HEK293T (cell line): ENCODE measurements around the gene EPB41L2.

Experiments used
- CTCF ChIA-PET: fragments of 350-600 bp; formaldehyde crosslinking; extraction: SDS; loops from one replicate; lab custom pipeline; 2021; ENCODE audit warnings: antibody characterized with exemption, inconsistent platforms; lab: Yijun Ruan, JAX
- POLR2A ChIA-PET: fragments of 350-600 bp; formaldehyde crosslinking; extraction: SDS; loops from one replicate; lab custom pipeline; 2020; ENCODE audit warnings: antibody characterized with exemption, inconsistent platforms; lab: Yijun Ruan, JAX
- DNase-seq: peaks from one replicate; pipeline ENCODE4 v3.0.0; 2012; ENCODE audit warnings: mixed read lengths; ENCODE audit errors: extremely low spot score
- ARNT ChIP-seq: fragments of 450-650 bp; IDR thresholded peaks from 2 replicates; pipeline ENCODE4 v1.6.1; 2017; ENCODE audit warnings: mild to moderate bottlenecking
- BHLHE40 ChIP-seq: fragments of 450-650 bp; IDR thresholded peaks from 2 replicates; pipeline ENCODE4 v1.6.1; 2016; ENCODE audit warnings: mild to moderate bottlenecking, moderate library complexity, borderline replicate concordance
- CTBP1 ChIP-seq: fragments of 450-650 bp; IDR thresholded peaks from 2 replicates; pipeline ENCODE4 v1.6.1; 2016; ENCODE audit warnings: borderline replicate concordance
- ELF4 ChIP-seq: fragments of 450-650 bp; IDR thresholded peaks from 2 replicates; pipeline ENCODE4 v1.6.1; 2017; ENCODE audit warnings: antibody characterized with exemption
- FOXA1 ChIP-seq: fragments of 450-650 bp; IDR thresholded peaks from 2 replicates; pipeline ENCODE4 v1.6.1; 2016; ENCODE audit warnings: mild to moderate bottlenecking
- FOXK2 ChIP-seq: fragments of 450-650 bp; IDR thresholded peaks from 2 replicates; pipeline ENCODE4 v1.6.1; 2016; ENCODE audit warnings: mild to moderate bottlenecking
- FOXM1 ChIP-seq: fragments of 450-650 bp; IDR thresholded peaks from 2 replicates; pipeline ENCODE4 v1.6.1; 2017; ENCODE audit warnings: mild to moderate bottlenecking, borderline replicate concordance
- HDGF ChIP-seq: fragments of 450-650 bp; IDR thresholded peaks from 2 replicates; pipeline ENCODE4 v1.6.1; 2017; ENCODE audit warnings: antibody characterized with exemption, borderline replicate concordance
- L3MBTL2 ChIP-seq: fragments of 450-650 bp; conservative IDR thresholded peaks from 2 replicates; pipeline ENCODE4 v1.6.1; 2016; ENCODE audit warnings: mild to moderate bottlenecking
- LEF1 ChIP-seq: fragments of 450-650 bp; IDR thresholded peaks from 2 replicates; pipeline ENCODE4 v1.6.1; 2017; ENCODE audit warnings: mild to moderate bottlenecking, borderline replicate concordance
- NFRKB ChIP-seq: fragments of 450-650 bp; IDR thresholded peaks from 2 replicates; pipeline ENCODE4 v1.6.1; 2016; ENCODE audit warnings: mild to moderate bottlenecking, moderate library complexity
- SP1 ChIP-seq: fragments of 450-650 bp; IDR thresholded peaks from 2 replicates; pipeline ENCODE4 v1.6.1; 2017
- SUZ12 ChIP-seq: fragments of 450-650 bp; IDR thresholded peaks from 2 replicates; pipeline ENCODE4 v1.6.1; 2016; ENCODE audit warnings: mild to moderate bottlenecking
- TARDBP ChIP-seq: fragments of 450-650 bp; IDR thresholded peaks from 2 replicates; pipeline ENCODE4 v1.6.1; 2016
- ZNF384 ChIP-seq: fragments of 450-650 bp; IDR thresholded peaks from 2 replicates; pipeline ENCODE4 v1.6.1; 2016
- TF ChIP-seq, protein P1 (sequence below): fragments of 450-650 bp; IDR thresholded peaks from 2 replicates; pipeline ENCODE4 v1.6.1; 2016

EPB41L2 gene

DNA sequence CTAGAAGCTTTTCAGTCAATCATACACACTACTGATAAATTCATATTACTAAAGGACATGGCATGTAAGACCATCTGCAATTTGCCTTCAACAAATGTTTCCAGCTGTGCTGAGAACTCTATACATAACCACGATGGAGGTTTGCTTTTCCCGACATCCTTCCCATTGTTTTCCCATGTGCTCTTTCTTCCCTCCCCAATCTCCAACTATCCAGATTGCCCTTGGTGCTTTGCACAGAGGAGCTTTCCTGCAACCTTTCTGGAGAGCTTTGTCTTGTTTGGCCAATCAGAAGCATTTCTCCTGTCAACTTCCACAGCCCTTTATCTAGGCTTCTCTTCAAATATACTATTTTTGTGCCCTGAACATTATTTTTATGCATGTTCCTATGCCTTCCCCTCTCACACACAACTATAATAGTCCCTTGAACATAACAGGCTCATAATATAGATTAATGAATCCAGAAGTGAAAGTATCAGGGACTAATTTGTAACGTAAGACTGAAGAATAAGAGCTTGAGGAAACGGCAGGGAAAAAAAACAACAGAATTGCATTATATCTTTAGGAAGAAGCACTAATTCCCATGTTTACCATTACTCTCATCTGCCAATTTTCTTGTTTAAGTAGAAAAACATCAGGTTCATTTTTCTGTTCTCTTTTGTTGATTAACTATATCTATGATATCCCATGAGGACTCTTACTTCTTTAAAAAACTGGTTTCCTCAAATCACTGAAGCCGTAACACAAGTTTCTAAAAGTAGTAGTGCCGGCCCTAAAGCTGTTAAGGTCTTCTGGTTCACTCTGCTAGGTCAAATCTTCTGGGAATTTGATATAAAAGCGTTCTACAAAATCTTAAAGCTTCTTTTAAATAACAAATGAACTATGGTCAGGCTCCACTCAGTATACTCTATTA, 215.8 kb downstream of the EPB41L2 start:
- ChIA-PET CTCF (no interaction called here), POLR2A (interaction anchor here (0.6 kb wide), 1 partner anchor 523 kb away, joined by 3 read pairs; no protein-coding TSS in a partner anchor)
- DNase-seq = no peak
- TF ChIP-seq FOXA1 (no peak), BHLHE40 (no peak), NFRKB (no peak), SP1 (no peak), HDGF (no peak), TARDBP (no peak), FOXM1 (no peak), CTBP1 (no peak), ARNT (no peak), LEF1 (no peak), FOXK2 (no peak), ELF4 (no peak), ZNF384 (no peak), SUZ12 (no peak)
- TF ChIP-seq, protein P1, sequence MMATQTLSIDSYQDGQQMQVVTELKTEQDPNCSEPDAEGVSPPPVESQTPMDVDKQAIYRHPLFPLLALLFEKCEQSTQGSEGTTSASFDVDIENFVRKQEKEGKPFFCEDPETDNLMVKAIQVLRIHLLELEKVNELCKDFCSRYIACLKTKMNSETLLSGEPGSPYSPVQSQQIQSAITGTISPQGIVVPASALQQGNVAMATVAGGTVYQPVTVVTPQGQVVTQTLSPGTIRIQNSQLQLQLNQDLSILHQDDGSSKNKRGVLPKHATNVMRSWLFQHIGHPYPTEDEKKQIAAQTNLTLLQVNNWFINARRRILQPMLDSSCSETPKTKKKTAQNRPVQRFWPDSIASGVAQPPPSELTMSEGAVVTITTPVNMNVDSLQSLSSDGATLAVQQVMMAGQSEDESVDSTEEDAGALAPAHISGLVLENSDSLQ = no peak

DNA sequence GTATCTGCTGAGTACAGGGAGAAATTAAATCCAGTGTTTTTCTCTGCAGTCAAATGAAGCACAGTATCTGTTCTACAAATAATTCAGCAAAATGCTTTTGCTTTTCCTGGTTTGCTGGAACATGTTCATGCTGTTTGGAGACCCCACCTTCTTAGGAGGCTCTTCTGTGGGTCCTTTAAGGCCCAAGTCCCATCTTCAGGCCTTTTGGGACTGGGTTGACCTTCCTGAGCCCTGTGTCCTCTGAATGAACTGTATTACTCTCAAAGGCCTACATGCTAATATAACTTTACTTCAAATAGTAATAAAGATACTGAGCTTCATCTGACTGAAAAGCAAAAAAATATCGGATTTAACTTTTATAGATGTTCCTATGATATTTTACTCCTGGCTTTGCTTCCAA, 216.5 kb downstream of the EPB41L2 start:
- CTCF ChIA-PET = no interaction called here
- TF ChIP-seq FOXM1 = no peak
- TF ChIP-seq ZNF384 = no peak
- TF ChIP-seq SUZ12 = no peak
- TF ChIP-seq, protein P1 = no peak
- no peak for TF ChIP-seq NFRKB
- TF ChIP-seq FOXK2 = no peak
- TF ChIP-seq SP1 = no peak
- TF ChIP-seq BHLHE40 = no peak
- TF ChIP-seq LEF1 = no peak
- no peak for TF ChIP-seq TARDBP
- TF ChIP-seq ELF4 = no peak
- TF ChIP-seq L3MBTL2 = no peak
- no peak for TF ChIP-seq FOXA1
- no peak for TF ChIP-seq HDGF
- TF ChIP-seq ARNT = no peak
- TF ChIP-seq CTBP1 = no peak
- POLR2A ChIA-PET = interaction anchor here (0.6 kb wide), 1 partner anchor 522 kb away, joined by 3 read pairs; no protein-coding TSS in a partner anchor
- DNase-seq = no peak

DNA sequence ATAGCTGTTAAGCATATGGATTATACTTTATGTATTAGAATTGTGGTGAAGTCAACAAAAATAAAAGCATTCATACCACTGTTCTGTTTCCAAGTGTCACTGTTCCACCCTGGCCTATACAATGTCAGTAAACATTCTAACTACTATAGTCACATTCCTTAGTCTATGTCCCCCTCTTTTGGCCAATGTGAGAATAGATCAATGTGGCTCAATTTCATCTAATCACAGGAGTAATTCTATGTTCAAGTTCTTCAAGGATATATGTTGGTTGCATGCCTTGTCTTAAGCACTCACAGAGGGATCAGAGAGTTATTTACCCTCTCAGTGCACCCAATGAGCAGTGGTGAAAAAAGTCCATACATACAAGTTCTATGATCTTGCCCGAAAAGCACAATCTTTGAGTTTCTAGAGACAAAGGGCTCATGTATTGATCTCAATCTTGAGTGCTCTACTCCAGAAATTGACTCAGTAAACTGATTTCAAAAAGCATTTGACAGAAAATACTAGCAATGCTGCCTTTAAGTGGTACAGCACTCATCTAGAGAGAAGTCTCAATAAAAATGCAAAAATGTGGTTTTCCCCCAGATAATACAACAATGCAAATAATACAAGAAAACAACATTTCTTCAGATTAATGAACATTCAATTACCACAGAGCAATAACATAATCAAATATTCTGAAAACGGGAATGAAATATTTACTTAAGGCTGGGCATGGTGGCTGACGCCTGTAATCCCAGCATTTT, 219.3 kb downstream of the EPB41L2 start:
- peak; percentile 42 for DNase-seq
- ChIA-PET CTCF (no interaction called here), POLR2A (no interaction called here)

DNA sequence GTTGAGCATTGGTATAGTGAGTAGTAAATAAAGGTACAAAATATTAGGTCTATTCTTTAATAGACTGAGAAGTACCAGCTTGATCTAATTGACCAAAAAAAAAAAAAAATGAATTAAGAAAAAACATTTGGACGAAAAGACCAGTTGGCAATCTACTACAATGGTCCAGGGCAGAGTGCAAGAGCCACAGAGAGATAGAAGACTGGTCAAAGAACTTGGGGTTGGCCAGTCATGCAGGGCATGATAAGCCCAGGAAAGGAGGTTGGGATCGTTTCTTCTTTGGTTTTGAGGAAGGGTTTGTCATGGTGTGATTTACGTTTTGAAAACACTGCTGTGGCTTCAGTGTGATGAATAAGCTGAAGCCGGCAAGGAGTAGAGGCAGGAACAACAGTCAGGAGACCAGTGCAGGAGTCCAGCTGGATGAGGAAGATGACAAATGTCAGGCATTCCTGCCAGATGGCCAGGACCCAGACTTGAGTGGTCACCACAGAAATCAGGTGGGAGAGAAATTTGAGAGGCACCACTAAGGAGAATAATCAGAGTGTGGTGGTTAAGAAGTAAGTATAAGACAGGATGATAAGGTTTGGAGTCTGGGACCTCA, 221.8 kb downstream of the EPB41L2 start:
- TF ChIP-seq L3MBTL2 (no peak), SP1 (no peak), CTBP1 (no peak), SUZ12 (no peak), ELF4 (no peak), FOXA1 (no peak), NFRKB (no peak), FOXM1 (no peak), TARDBP (no peak), ZNF384 (no peak)
- TF ChIP-seq, protein P1 = no peak
- ChIA-PET POLR2A (no interaction called here), CTCF (no interaction called here)
- DNase-seq = no peak

More for the DNA sequence above, 219.3 kb downstream of the EPB41L2 start:
- TF ChIP-seq SUZ12 (no peak), L3MBTL2 (no peak), ELF4 (no peak), CTBP1 (no peak), FOXA1 (no peak), NFRKB (no peak), SP1 (no peak), HDGF (no peak), LEF1 (no peak), TARDBP (no peak), FOXK2 (no peak), FOXM1 (no peak), ARNT (no peak), ZNF384 (no peak), BHLHE40 (no peak)
- TF ChIP-seq, protein P1 = no peak

DNA sequence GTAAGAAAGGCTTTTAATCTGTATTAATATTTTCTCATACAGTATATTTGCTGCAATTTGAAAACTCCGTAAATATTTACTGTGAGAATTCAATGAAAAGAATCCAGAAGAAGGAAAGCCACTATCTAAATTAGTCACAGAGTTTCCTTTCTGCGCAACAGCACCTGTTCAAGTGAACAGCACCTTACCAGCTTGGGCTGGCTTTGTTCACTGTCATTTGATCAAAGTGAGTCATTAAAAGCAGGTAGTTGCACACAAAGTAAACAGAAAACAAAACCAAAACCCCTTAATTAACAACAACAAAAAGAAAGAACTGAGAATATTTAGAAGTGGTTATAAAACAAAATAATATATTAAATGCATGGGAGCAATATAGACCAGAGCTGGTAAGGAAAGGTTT, 223.0 kb downstream of the EPB41L2 start:
- POLR2A ChIA-PET = no interaction called here

More for the DNA sequence above, 223.0 kb downstream of the EPB41L2 start:
- TF ChIP-seq ZNF384 (no peak), HDGF (no peak), CTBP1 (no peak), SUZ12 (no peak), SP1 (no peak), ARNT (no peak)
- TF ChIP-seq, protein P1 = no peak
- CTCF ChIA-PET = no interaction called here
- DNase-seq = no peak
